NCI-H345 treated with DMSO at 0.1 percent for 48 hours (cell line): ENCODE measurements around the gene TCEA3.

Experiments used
- DNase-seq: peaks from one replicate; lab custom pipeline; 2025; ENCODE audit not compliant: unreplicated experiment; lab: John Stamatoyannopoulos, UW

TCEA3 gene

DNA sequence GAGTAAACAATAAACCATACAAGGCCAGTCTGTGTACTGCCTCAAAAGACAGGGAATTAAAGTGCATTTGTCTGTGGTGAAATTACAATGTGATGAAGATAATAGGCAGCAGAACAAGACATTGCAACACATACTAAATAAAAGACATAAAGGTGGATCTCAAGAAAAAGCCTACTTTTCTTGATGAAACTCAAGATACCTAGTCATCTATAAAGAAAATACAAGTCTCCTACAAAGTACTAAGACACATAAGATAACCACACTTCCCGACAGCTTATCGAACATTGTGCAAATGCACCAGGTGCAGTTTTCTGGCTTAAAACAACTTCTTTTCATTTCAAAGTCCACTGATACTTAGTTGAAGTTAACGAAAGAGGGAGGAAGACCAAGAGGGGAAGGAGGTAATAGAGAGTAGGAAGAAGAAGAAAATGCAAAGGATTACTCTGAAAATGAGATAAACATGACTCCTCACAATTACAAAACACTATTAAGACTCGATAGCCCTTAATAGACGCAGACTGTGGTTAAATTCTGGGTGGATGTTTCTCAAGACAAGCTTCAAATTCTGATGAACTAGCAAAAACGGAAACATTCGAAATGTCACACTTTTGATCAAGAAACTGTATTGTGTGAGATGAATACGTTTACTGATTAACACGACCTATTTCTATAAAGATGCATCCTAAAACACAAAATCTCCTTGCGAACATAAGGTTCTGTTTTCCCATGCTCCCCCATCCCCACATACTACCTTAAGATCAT, 82.4 kb downstream of the TCEA3 start:
- DNase-seq, result no peak

DNA sequence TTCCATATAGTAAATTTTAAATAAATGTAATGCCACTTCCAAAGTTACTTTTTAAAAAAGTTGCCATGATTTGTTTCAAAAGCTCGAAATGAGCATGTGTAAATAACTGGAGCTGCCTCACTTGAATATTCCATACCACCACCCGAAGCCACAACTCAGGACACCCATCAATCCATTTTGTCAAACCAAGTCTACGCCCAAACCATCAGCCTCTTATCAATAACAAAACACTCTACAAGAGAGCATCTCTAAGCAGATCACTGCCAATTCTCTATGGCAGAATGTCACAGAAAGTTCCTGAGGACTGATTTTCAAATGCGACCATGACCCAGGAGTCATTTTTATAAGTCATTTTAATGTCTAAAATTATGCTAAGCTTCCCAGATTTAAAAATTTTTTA, 84.9 kb downstream of the TCEA3 start:
- no peak for DNase-seq

DNA sequence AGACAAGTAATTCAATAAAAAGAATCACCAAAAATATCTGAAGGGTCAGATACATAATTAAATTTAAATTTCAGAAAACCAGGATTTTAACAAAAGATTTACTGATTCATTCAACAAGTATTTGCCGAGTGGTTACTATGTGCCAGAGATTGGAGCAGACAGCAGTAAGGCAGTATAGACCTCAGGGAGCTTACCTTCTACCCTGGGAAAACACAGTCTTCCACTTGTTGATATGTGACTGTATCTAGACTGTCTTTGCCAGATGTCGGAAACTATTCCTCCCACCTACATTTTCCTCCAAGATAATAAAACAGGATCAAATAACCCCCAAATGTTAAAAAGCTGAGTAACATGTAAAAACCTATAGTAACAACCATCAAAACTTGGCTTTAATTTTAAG, 86.7 kb downstream of the TCEA3 start:
- DNase-seq, result no peak

DNA sequence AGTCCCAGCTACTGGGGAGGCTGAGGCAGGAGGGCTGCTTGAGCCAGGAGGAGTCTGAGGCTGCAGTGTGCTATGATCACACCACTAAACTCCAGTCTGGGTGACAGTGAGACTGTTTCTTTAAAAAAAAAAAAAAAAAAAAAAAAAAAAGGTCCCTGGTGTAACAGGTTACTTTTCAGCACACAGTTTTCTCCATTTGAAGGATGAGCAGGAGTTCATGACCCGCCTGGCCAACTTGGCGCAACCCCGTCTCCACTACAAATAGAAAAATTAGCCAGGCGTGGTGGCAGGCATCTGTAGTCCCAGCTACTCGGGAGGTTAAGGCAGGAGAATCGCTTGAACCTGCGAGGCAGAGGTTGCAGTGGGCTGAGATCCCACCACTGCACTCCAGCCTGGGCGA, 92.8 kb downstream of the TCEA3 start:
- no peak for DNase-seq
